ENCODE data around the gene LRMDA.

DNA sequence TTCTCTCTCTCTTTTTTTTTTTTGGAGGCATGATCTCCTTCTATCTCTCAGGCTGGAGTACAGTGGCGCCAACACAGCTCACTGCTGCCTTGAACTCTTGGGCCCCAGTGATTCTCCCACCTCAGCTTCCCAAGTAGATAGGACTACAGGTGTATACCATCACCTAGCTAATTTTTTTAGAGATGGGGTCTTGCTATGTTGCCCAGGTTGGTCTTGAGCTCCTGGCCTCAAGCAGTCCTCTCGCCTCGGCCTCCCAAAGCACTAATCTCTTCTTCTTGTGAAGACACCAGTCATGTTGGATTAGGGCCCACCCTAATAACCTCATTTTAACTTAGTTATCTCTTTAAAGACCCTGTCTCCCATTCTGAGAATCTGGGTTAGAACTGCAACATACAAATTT is 45.6 kb downstream of the LRMDA start:
- no peak for TF ChIP-seq CTCF (IDR thresholded peaks at IDR 0.05)
- no peak for TF ChIP-seq POLR2A (IDR thresholded peaks at IDR 0.05)

Measured in body of pancreas (tissue), 4 donors.